Astrocyte (in vitro differentiated cells and primary cell): Measurements from ENCODE around the gene CERS1. TPM values are rescaled to one million over a fixed set of nuclear protein-coding genes. Genes with fewer than 3 reads are reported as not detected.

Source experiments
- DNase-seq: peaks from one replicate; pipeline ENCODE4 v3.0.0-alpha.2; 2010; ENCODE audit warnings: low read depth
- FAIRE-seq: peaks from 2 replicates; lab custom pipeline; 2011; peaks lifted over from hg19 to GRCh38; lab: Jason Lieb, UNC
- H2AFZ ChIP-seq: 2 replicates; pipeline ENCODE4 v1.6.0; 2012; ENCODE audit warnings: low read depth, low read length, inconsistent platforms
- H3K27ac ChIP-seq: 2 replicates; pipeline ENCODE4 v1.5.1; 2011; ENCODE audit warnings: low read depth, low read length, inconsistent platforms
- H3K27me3 ChIP-seq: 2 replicates; pipeline ENCODE4 v1.6.0; 2011; ENCODE audit warnings: low read length, inconsistent platforms; ENCODE audit not compliant: insufficient read depth
- H3K36me3 ChIP-seq: 2 replicates; pipeline ENCODE4 v1.5.1; 2011; ENCODE audit warnings: low read length, inconsistent platforms; ENCODE audit not compliant: insufficient read depth
- H3K4me1 ChIP-seq: 2 replicates; pipeline ENCODE4 v1.5.1; 2011; ENCODE audit warnings: low read length, inconsistent platforms; ENCODE audit not compliant: insufficient read depth
- H3K4me2 ChIP-seq: 2 replicates; pipeline ENCODE4 v1.6.0; 2012; ENCODE audit warnings: low read length, inconsistent platforms
- H3K4me3 ChIP-seq: 2 replicates; pipeline ENCODE4 v1.5.1; 2011; ENCODE audit warnings: low read depth, mild to moderate bottlenecking, low read length, inconsistent platforms; ENCODE audit not compliant: insufficient read depth
- H3K79me2 ChIP-seq: 2 replicates; pipeline ENCODE4 v1.6.0; 2012; ENCODE audit warnings: mild to moderate bottlenecking, low read length, inconsistent platforms; ENCODE audit not compliant: insufficient read depth
- H3K9ac ChIP-seq: 2 replicates; pipeline ENCODE4 v1.6.0; 2012; ENCODE audit warnings: mild to moderate bottlenecking, low read length, inconsistent platforms
- H3K9me3 ChIP-seq: 2 replicates; pipeline ENCODE4 v1.5.1; 2012; ENCODE audit warnings: low read depth, mild to moderate bottlenecking, low read length, inconsistent platforms; ENCODE audit not compliant: insufficient read depth
- H4K20me1 ChIP-seq: 2 replicates; pipeline ENCODE4 v1.6.0; 2012; ENCODE audit warnings: low read length, inconsistent platforms; ENCODE audit not compliant: insufficient read depth
- H3K27ac Mint-ChIP-seq: one replicate; pipeline ENCODE4 v1.8.0; 2021; ENCODE audit warnings: mild to moderate bottlenecking, mixed read lengths; ENCODE audit not compliant: unreplicated experiment
- H3K27me3 Mint-ChIP-seq: one replicate; pipeline ENCODE4 v1.8.0; 2021; ENCODE audit warnings: low read depth, mixed read lengths; ENCODE audit not compliant: unreplicated experiment
- H3K36me3 Mint-ChIP-seq: one replicate; pipeline ENCODE4 v1.8.0; 2021; ENCODE audit warnings: low read depth, mixed read lengths; ENCODE audit not compliant: unreplicated experiment
- H3K4me1 Mint-ChIP-seq: one replicate; pipeline ENCODE4 v1.8.0; 2021; ENCODE audit warnings: low read depth, mixed read lengths; ENCODE audit not compliant: unreplicated experiment
- H3K4me3 Mint-ChIP-seq: one replicate; pipeline ENCODE4 v1.8.0; 2021; ENCODE audit warnings: mild to moderate bottlenecking, moderate library complexity, mixed read lengths; ENCODE audit not compliant: unreplicated experiment
- H3K9me3 Mint-ChIP-seq: one replicate; pipeline ENCODE4 v1.8.0; 2021; ENCODE audit warnings: mild to moderate bottlenecking, mixed read lengths; ENCODE audit not compliant: unreplicated experiment
- CTCF ChIP-seq: IDR thresholded peaks from 2 replicates; pipeline ENCODE4 v1.5.1; 2011; ENCODE audit warnings: low read depth, mild to moderate bottlenecking, inconsistent platforms, low read length, moderate library complexity; ENCODE audit not compliant: insufficient read depth
- EZH2 ChIP-seq: IDR thresholded peaks from 2 replicates; pipeline ENCODE4 v1.6.1; 2012; ENCODE audit warnings: mild to moderate bottlenecking, low read length, inconsistent platforms; ENCODE audit not compliant: insufficient read depth
- total RNA-seq: library from RNA; stranded (reverse); gene quantifications from 2 replicates; pipeline ENCODE4 v1.2.1, GENCODE V29; 2021

The CERS1 gene
- total RNA-seq, 1 donor from 2014 or later, result 6.8 TPM

DNA sequence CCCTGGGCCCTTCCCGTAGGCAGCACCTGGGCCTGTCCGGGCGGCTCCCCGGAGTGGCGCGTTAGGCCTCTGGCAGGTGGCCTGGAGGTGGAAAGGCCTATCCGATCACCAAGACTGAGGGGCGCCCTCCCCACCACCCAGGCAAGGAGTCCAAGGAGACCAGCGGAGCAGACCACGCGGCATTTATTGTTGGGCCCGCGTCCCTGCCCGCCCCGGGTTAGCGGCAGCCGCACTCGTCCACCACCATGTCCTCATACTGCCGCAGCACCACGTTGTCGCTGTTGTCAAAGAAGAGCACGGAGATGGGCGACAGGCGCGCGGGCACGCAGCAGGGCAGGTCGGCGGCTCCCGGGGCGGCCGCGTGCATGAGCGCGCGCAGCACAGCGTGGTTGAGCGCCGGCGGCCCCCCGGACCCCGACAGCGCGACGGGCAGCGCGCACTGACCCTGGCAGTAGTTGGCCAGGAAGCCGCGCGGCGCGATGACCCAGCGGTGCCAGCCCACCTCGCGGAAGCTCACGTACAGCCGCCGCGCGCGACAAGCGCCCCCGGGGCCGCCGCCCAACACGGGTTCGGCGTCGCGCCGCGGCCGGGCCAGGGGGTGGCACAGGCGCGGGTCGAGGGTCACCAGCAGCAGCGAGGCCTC is 27.5 kb downstream of the CERS1 start:
- Histone ChIP-seq H3K27me3 (no peaks in the 10 kb centered on the region), H3K9ac (no peak overlapping the region), H4K20me1 (peaks cover 57% of the 10 kb centered on the region), H3K9me3 (no peaks in the 10 kb centered on the region), H3K4me3 (no peak overlapping the region), H3K79me2 (no peaks in the 10 kb centered on the region), H3K27ac (no peak overlapping the region), H3K4me1 (no peaks in the 10 kb centered on the region), H3K36me3 (peaks cover 4% of the 10 kb centered on the region), H3K4me2 (no peak overlapping the region), H2AFZ (no peak overlapping the region)
- DNase-seq (no peak), FAIRE-seq (no peak)
- H3K4me3 Mint-ChIP-seq, result no peak overlapping the region
- no peak for TF ChIP-seq CTCF
- TF ChIP-seq EZH2, result no peak
- no peaks in the 10 kb centered on the region for H3K4me1 Mint-ChIP-seq
- H3K27ac Mint-ChIP-seq, result no peak overlapping the region
- H3K9me3 Mint-ChIP-seq, result no peaks in the 10 kb centered on the region
- peaks cover 16% of the 10 kb centered on the region for H3K36me3 Mint-ChIP-seq
- no peaks in the 10 kb centered on the region for H3K27me3 Mint-ChIP-seq

DNA sequence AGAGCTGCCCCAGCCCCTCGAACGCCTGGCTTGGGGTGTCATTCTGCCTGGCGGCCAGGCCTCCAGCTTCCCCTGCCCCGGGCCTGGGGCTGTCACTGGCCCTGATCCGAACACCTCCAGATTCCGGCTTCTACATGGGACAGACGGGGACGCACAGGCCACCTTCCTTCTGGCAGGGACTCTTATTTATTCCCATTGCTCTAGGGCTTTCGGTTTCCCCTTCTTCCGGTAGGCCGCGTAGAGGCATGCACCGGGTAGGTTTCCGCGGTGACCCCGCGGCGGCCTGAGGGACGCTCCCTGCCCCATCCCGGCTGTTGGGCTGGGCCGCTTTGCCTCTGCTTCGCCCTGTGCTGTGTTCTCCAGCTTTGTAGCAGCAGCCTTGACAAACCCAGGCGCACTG is 28.2 kb downstream of the CERS1 start:
- Histone ChIP-seq H3K9me3 (no peaks in the 10 kb centered on the region), H3K79me2 (no peaks in the 10 kb centered on the region), H3K4me2 (no peak overlapping the region), H3K36me3 (peaks cover 4% of the 10 kb centered on the region), H3K4me3 (no peak overlapping the region), H3K4me1 (no peaks in the 10 kb centered on the region), H3K27me3 (no peaks in the 10 kb centered on the region), H3K9ac (no peak overlapping the region), H4K20me1 (peaks cover 56% of the 10 kb centered on the region), H3K27ac (no peak overlapping the region), H2AFZ (no peak overlapping the region)
- FAIRE-seq (no peak), DNase-seq (no peak)
- no peak overlapping the region for H3K27ac Mint-ChIP-seq
- TF ChIP-seq EZH2 (no peak), CTCF (no peak)
- no peak overlapping the region for H3K4me3 Mint-ChIP-seq
- H3K27me3 Mint-ChIP-seq, result no peaks in the 10 kb centered on the region
- no peaks in the 10 kb centered on the region for H3K9me3 Mint-ChIP-seq
- H3K4me1 Mint-ChIP-seq, result no peaks in the 10 kb centered on the region
- peaks cover 11% of the 10 kb centered on the region for H3K36me3 Mint-ChIP-seq

DNA sequence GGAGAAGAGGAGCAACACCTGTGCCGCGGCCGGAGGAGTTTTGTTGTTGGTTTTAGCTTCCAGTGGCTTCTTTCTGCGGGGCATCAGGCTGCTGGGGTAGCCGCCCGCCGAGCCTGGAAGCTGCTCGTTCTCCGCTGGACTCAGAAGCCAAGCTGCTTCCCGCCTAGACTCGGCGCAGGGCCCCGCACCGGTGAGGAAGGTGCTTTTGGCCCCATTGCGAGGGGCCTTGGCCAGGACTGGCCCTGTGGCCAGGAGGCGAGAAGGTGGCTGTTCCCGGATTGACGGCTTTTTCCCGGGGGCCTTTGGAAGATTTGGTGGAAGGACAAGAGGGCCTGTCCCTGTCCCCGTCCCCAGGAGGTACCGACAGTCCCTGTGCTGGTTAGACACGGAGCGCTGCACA is 28.8 kb downstream of the CERS1 start:
- Histone ChIP-seq H4K20me1 (peaks cover 56% of the 10 kb centered on the region), H3K79me2 (no peaks in the 10 kb centered on the region), H3K9ac (no peak overlapping the region), H2AFZ (no peak overlapping the region), H3K27ac (no peak overlapping the region), H3K36me3 (peaks cover 4% of the 10 kb centered on the region), H3K27me3 (no peaks in the 10 kb centered on the region), H3K4me1 (no peaks in the 10 kb centered on the region), H3K4me2 (no peak overlapping the region), H3K4me3 (no peak overlapping the region), H3K9me3 (no peaks in the 10 kb centered on the region)
- FAIRE-seq (no peak), DNase-seq (no peak)
- Mint-ChIP-seq H3K36me3 (peaks cover 10% of the 10 kb centered on the region), H3K27me3 (no peaks in the 10 kb centered on the region), H3K27ac (peak overlapping the region; percentile 12), H3K9me3 (no peaks in the 10 kb centered on the region), H3K4me1 (no peaks in the 10 kb centered on the region), H3K4me3 (no peak overlapping the region)
- no peak for TF ChIP-seq EZH2
- no peak for TF ChIP-seq CTCF
